ENCODE results near the gene ADGRD1. TPM values are rescaled to one million over a fixed set of nuclear protein-coding genes. Genes with fewer than 3 reads are reported as not detected.

ADGRD1 gene
- total and polyA plus RNA-seq, 12 donors: 0.87 to 6.0 (median 1.6) TPM

- Histone ChIP-seq H3K4me1 (replicated peaks in 1 of 2) (no peaks in the 10 kb centered on the region), H3K4me3 (no peak overlapping the region), H3K27ac (no peak overlapping the region), H3K27me3 (no peaks in the 10 kb centered on the region), H3K9me3 (replicated peaks in 1 of 3) (no peaks in the 10 kb centered on the region), H3K36me3 (replicated peaks in 1 of 2) (no peaks in the 10 kb centered on the region)
- WGBS, 4 donors: 92 to 94% (median 92%) methylated on average over 11 to 15 of the region's 15 CpGs
- peak in 1 of 7 donors; percentile 33 for DNase-seq
- intact Hi-C loops (cut with DNase I): no loop called here
- TF ChIP-seq CTCF (IDR thresholded peaks at IDR 0.05): no peak
- no peak for TF ChIP-seq POLR2A (IDR thresholded peaks at IDR 0.05)
Observed at GRCh38 chr12:130976171-130976720, 22.5 kb downstream of the ADGRD1 start.

- Histone ChIP-seq H3K4me1 (replicated peaks in 1 of 2) (no peaks in the 10 kb centered on the region), H3K9me3 (replicated peaks in 1 of 3) (no peaks in the 10 kb centered on the region), H3K4me3 (no peak overlapping the region), H3K36me3 (replicated peaks in 1 of 2) (no peaks in the 10 kb centered on the region), H3K27ac (no peak overlapping the region), H3K27me3 (no peaks in the 10 kb centered on the region)
- peak in 1 of 7 donors; percentile 34 for DNase-seq
- 87 to 90% (median 89%) methylated on average over 12 to 17 of the region's 17 CpGs for WGBS, 4 donors
- intact Hi-C loops (cut with DNase I): no loop called here
- TF ChIP-seq CTCF (IDR thresholded peaks at IDR 0.05) (no peak), POLR2A (IDR thresholded peaks at IDR 0.05) (no peak)
Observed at GRCh38 chr12:130977046-130977742, 23.5 kb downstream of the ADGRD1 start.

- 85 to 91% (median 90%) methylated on average over 5 to 10 of the region's 10 CpGs for WGBS, 4 donors
- no peak overlapping the region for H3K27ac ChIP-seq
Observed at GRCh38 chr12:130977743-130978095, 24.0 kb downstream of the ADGRD1 start.

GRCh38 chr12:130978785-130979184 lies 25.1 kb downstream of the ADGRD1 start:
- WGBS, 4 donors: 76 to 86% (median 85%) methylated on average over 3 to 12 of the region's 12 CpGs
- no peaks in the 10 kb centered on the region for H3K36me3 ChIP-seq (replicated peaks in 1 of 2)
- H3K4me3 ChIP-seq: no peak overlapping the region

More at GRCh38 chr12:130977743-130978095, 24.0 kb downstream of the ADGRD1 start:
- Histone ChIP-seq H3K27me3 (no peaks in the 10 kb centered on the region), H3K4me1 (replicated peaks in 1 of 2) (no peaks in the 10 kb centered on the region), H3K36me3 (replicated peaks in 1 of 2) (no peaks in the 10 kb centered on the region), H3K9me3 (replicated peaks in 1 of 3) (no peaks in the 10 kb centered on the region), H3K4me3 (no peak overlapping the region)
- TF ChIP-seq CTCF (IDR thresholded peaks at IDR 0.05) (no peak), POLR2A (IDR thresholded peaks at IDR 0.05) (no peak)
- intact Hi-C loops (cut with DNase I): no loop called here
- peak in 1 of 7 donors; percentile 17 for DNase-seq

More at GRCh38 chr12:130978785-130979184, 25.1 kb downstream of the ADGRD1 start:
- TF ChIP-seq CTCF (IDR thresholded peaks at IDR 0.05) (no peak), POLR2A (IDR thresholded peaks at IDR 0.05) (no peak)
- H3K9me3 ChIP-seq (replicated peaks in 1 of 3): no peaks in the 10 kb centered on the region
- no peak overlapping the region for H3K27ac ChIP-seq
- H3K4me1 ChIP-seq (replicated peaks in 1 of 2): no peaks in the 10 kb centered on the region
- DNase-seq: peak in 1 of 7 donors; percentile 39
- intact Hi-C loops (cut with DNase I): no loop called here
- no peaks in the 10 kb centered on the region for H3K27me3 ChIP-seq
